Cardiac muscle cell (in vitro differentiated cells and primary cell): ENCODE measurements around the gene CALM3. TPM values are rescaled to one million over a fixed set of nuclear protein-coding genes. Genes with fewer than 3 reads are reported as not detected.

Experiments used
- DNase-seq, 2 donors: peaks; one replicate each; pipeline versions ENCODE4 v3.0.0 to v3.0.0-alpha.2; 2010 to 2017; ENCODE audit warnings: low read depth in 1 of 2, low spot score in 1 of 2
- H3K27ac ChIP-seq: fragments of 200-600 bp; sonication (generic); 2 replicates; pipeline ENCODE4 v1.5.1; 2016
- H3K27me3 ChIP-seq: fragments of 200-600 bp; sonication (generic); 2 replicates; pipeline ENCODE4 v1.6.0; 2016; ENCODE audit warnings: control low read depth
- H3K36me3 ChIP-seq: fragments of 200-600 bp; sonication (generic); 2 replicates; pipeline ENCODE4 v1.5.1; 2016; ENCODE audit warnings: control low read depth
- H3K4me1 ChIP-seq: fragments of 200-600 bp; sonication (generic); 2 replicates; pipeline ENCODE4 v1.8.1; 2017; ENCODE audit warnings: low read depth, mild to moderate bottlenecking, mixed run types
- H3K4me3 ChIP-seq: fragments of 200-600 bp; sonication (generic); 2 replicates; pipeline ENCODE4 v1.5.1; 2016; ENCODE audit warnings: mild to moderate bottlenecking
- H3K9me3 ChIP-seq: fragments of 200-600 bp; sonication (generic); 2 replicates; pipeline ENCODE4 v1.5.1; 2017; ENCODE audit warnings: low read depth, mild to moderate bottlenecking, control low read depth
- CTCF ChIP-seq: IDR thresholded peaks from 2 replicates; pipeline ENCODE4 v1.5.1; 2012; ENCODE audit warnings: low read depth, mild to moderate bottlenecking, low read length
- polyA plus RNA-seq: library from polyadenylated mRNA; unstranded; fragments of >200 nt; fragmentation: Nextera tagmentation; extraction: Ambion mirVana; gene quantifications from 2 replicates; pipeline ENCODE4 v1.2.1, GENCODE V29; 2016
- total RNA-seq: library from RNA; depleted of rRNA; stranded (reverse); fragments of >200 nt; gene quantifications from 2 replicates; pipeline ENCODE4 v1.2.3, GENCODE V29; 2016

Gene CALM3
- total and polyA plus RNA-seq, 2 experiments from 2014 or later: 412 to 867 TPM

GRCh38 chr19:46620267-46620666, 19.1 kb downstream of the CALM3 start:
- TF ChIP-seq CTCF: no peak
- no peaks in the 10 kb centered on the region for H3K27me3 ChIP-seq
- DNase-seq: no peak
- no peak overlapping the region for H3K4me3 ChIP-seq
- peaks cover 10% of the 10 kb centered on the region for H3K4me1 ChIP-seq
- no peaks in the 10 kb centered on the region for H3K9me3 ChIP-seq
- H3K27ac ChIP-seq: no peak overlapping the region
- H3K36me3 ChIP-seq: no peaks in the 10 kb centered on the region

DNA sequence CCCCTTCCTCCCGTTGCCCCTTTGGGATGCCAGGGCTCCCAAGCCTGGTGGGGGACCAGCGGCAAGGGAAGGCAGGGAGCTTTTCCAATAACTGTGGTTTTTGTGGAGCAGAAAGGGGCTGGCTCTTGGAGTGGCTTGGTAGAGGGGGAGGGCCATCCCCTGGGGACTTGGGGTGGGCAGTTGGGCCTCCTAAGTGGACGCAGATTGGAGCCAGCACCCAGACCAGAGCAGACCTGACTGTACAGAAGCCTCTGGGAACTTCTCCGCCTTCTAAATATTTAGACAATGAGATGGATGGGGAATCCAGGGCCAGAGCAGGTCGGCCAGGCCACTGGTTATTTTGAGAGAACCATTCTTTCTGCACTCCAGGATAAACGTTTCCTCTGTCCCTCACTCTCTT, 19.6 kb downstream of the CALM3 start:
- H3K27ac ChIP-seq: peak overlapping the region; percentile 59
- H3K4me1 ChIP-seq: peaks cover 15% of the 10 kb centered on the region
- no peaks in the 10 kb centered on the region for H3K36me3 ChIP-seq
- no peaks in the 10 kb centered on the region for H3K9me3 ChIP-seq
- peak in 1 of 2 donors; percentile 70 for DNase-seq
- H3K27me3 ChIP-seq: no peaks in the 10 kb centered on the region
- TF ChIP-seq CTCF: no peak
- no peak overlapping the region for H3K4me3 ChIP-seq

DNA sequence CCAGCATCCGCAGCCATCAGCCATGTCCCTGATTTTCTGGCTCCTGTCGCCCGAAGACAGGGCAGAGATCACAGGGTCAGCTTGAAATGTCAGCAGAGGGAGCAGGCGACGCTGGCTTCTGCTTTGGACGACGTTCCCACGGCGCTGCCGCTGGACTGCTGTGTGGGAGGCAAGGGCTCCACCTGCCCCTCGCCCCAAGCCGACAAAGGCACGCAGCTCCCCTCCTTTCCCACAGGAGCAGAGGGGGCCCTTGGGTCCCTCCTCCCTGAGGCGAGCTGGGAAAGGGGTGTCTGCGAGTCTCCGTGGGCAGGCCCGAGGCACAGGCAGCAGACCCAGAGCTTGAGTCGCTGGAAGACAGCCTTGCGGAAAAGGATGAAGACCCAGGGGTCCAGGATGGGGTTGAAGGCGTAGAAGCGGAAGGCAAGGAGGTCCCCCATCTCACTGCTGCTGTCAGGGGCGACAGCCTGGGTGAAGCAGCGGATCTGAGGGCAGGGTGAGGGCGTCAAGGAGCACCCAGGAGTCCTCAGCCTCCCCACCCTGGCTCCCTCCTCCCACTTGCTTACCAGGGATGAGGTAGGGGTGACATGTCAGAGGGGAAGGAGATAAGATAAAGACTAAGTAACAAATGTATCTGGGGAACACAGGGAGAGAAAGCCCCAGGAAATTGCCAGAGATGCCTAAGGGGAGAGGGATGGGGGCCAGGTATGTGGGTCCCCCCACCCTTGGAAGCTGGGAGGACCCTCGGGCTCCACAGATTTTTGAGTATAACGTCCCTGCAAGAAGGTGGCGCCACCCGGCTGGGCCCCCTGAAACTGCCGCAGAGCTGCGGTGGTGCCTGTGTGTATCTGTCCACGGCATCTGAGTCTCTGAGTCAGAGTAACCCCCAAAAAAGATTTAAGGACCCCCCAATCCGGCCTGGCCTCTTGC, 20.3 kb downstream of the CALM3 start:
- Histone ChIP-seq H3K27ac (peak overlapping the region; percentile 59), H3K36me3 (no peaks in the 10 kb centered on the region), H3K4me3 (no peak overlapping the region), H3K9me3 (no peaks in the 10 kb centered on the region), H3K27me3 (no peaks in the 10 kb centered on the region), H3K4me1 (peaks cover 16% of the 10 kb centered on the region)
- TF ChIP-seq CTCF: peak; percentile 15
- DNase-seq: no peak

DNA sequence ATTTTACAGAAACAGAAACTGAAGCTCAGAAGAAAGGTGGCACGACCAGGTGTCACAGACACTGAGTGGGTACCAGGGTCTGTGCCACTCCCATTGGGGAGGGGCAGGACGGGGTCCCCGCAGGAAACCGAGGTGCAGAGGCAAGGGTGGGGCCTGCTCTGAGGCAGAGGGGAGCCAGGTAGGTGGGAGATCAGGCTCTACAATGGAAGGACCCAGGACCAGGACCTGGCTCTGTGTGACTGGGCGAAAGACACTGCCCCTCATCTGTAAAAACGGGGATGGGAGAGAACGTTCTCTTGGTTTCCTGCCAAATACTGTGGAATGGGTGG, 21.0 kb downstream of the CALM3 start:
- H3K27ac ChIP-seq: no peak overlapping the region
- no peak overlapping the region for H3K4me3 ChIP-seq
- H3K4me1 ChIP-seq: peaks cover 16% of the 10 kb centered on the region
- DNase-seq: no peak
- no peaks in the 10 kb centered on the region for H3K9me3 ChIP-seq
- H3K36me3 ChIP-seq: no peaks in the 10 kb centered on the region
- H3K27me3 ChIP-seq: no peaks in the 10 kb centered on the region
- TF ChIP-seq CTCF: no peak

GRCh38 chr19:46623915-46624502, 22.9 kb downstream of the CALM3 start:
- Histone ChIP-seq H3K4me3 (no peak overlapping the region), H3K27ac (no peak overlapping the region), H3K36me3 (no peaks in the 10 kb centered on the region), H3K9me3 (no peaks in the 10 kb centered on the region), H3K4me1 (peaks cover 16% of the 10 kb centered on the region), H3K27me3 (no peaks in the 10 kb centered on the region)
- TF ChIP-seq CTCF: no peak
- no peak for DNase-seq
